HL-60 (cell line): ENCODE measurements around the gene SLC8A2.

Experiments
- CTCF ChIP-seq: IDR thresholded peaks from one replicate; pipeline ENCODE4 v1.5.1; 2011; ENCODE audit warnings: low read length, control low read depth, inconsistent platforms; ENCODE audit not compliant: insufficient read depth
- GABPA ChIP-seq: IDR thresholded peaks from 2 replicates; pipeline ENCODE4 v1.6.1; 2012; ENCODE audit warnings: low read depth
- POLR2AphosphoS5 ChIP-seq: IDR thresholded peaks from 2 replicates; pipeline ENCODE4 v1.6.1; 2012; ENCODE audit warnings: low read depth
- REST ChIP-seq: IDR thresholded peaks from 2 replicates; pipeline ENCODE4 v1.6.1; 2012; ENCODE audit warnings: low read depth; ENCODE audit not compliant: insufficient replicate concordance

GRCh38 chr19:47492137-47492533, 20.4 kb upstream of the SLC8A2 start:
- TF ChIP-seq CTCF: no peak
- TF ChIP-seq REST: no peak
- no peak for TF ChIP-seq POLR2AphosphoS5
- no peak for TF ChIP-seq GABPA
